HepG2 (cell line): ENCODE measurements around the gene MBD3L2. TPM values are rescaled to one million over a fixed set of nuclear protein-coding genes. Genes with fewer than 3 reads are reported as not detected.

Experiments
- ATAC-seq: fragments of 200-7000 bp; cut with Tn5 transposase; 3 replicates; pipeline ENCODE4 v1.9.1; 2020; ENCODE audit warnings: mild to moderate bottlenecking, moderate library complexity
- BruUV-seq: library from RNA; stranded (reverse); fragments of 400-500 nt; replicated peaks from 2 replicates; lab custom pipeline; 2021; lab: Mats Ljungman, UMichigan
- CTCF ChIA-PET: fragments of 300-600 bp; formaldehyde crosslinking; extraction: SDS; loops from one replicate; lab custom pipeline; 2021; ENCODE audit warnings: low total read pairs, inconsistent platforms, low intra/inter-chr PET ratio; lab: Yijun Ruan, JAX
- POLR2A ChIA-PET: fragments of 350-600 bp; sonication (Branson Sonifier 250); formaldehyde crosslinking; loops from one replicate; lab custom pipeline; 2020; ENCODE audit warnings: antibody characterized with exemption, inconsistent platforms; lab: Yijun Ruan, JAX
- DNase-seq: peaks from one replicate; pipeline ENCODE4 v3.0.0-alpha.2; 2015; ENCODE audit warnings: low spot score
- FAIRE-seq: peaks from 3 replicates; lab custom pipeline; 2011; peaks lifted over from hg19 to GRCh38; lab: Jason Lieb, UNC
- H2AFZ ChIP-seq: one replicate; pipeline ENCODE4 v1.6.1; 2011; ENCODE audit warnings: low read length, inconsistent platforms
- H3K27ac ChIP-seq: fragments of 300-600 bp; 3 replicates; pipeline ENCODE4 v1.8.0; 2011; ENCODE audit warnings: mixed run types, mild to moderate bottlenecking, mixed read lengths, low read length, inconsistent platforms; ENCODE audit not compliant: insufficient read depth; ENCODE audit errors: extremely low read length
- H3K27me3 ChIP-seq, 2 experiments: fragments of 200-600 bp in 1 of 2; 2 replicates in 1 of 2; 3 replicates in 1 of 2; pipeline versions ENCODE4 v1.6.0 to v1.8.0; 2011; ENCODE audit warnings: low read length in 2 of 2, mild to moderate bottlenecking in 2 of 2, moderate library complexity in 2 of 2, inconsistent platforms in 1 of 2; ENCODE audit not compliant: insufficient read depth in 2 of 2, control insufficient read depth in 1 of 2
- H3K36me3 ChIP-seq, 2 experiments: fragments of 200-600 bp in 1 of 2; replicated peaks in 1 of 2; 2 replicates in 1 of 2; 3 replicates in 1 of 2; pipeline versions ENCODE4 v1.5.1 to v1.8.0; 2011; ENCODE audit warnings: low read length in 2 of 2, inconsistent platforms in 1 of 2; ENCODE audit not compliant: insufficient read depth in 2 of 2, control insufficient read depth in 1 of 2
- H3K4me1 ChIP-seq: 2 replicates; pipeline ENCODE4 v1.5.1; 2012; ENCODE audit warnings: low read length, inconsistent platforms; ENCODE audit not compliant: insufficient read depth
- H3K4me2 ChIP-seq: 2 replicates; pipeline ENCODE4 v1.6.0; 2011; ENCODE audit warnings: low read depth, low read length, inconsistent platforms
- H3K4me3 ChIP-seq, 3 experiments: fragments of 200-600 bp in 1 of 3; sonication (generic), shearing (Covaris generic) in 1 of 3; replicated peaks in 1 of 3; 2 replicates each; pipeline ENCODE4 v1.5.1; 2011 to 2016; ENCODE audit warnings: low read length in 3 of 3, inconsistent platforms in 2 of 3, low read depth in 2 of 3, mild to moderate bottlenecking in 2 of 3, control low read depth in 1 of 3, mixed read lengths in 1 of 3; ENCODE audit not compliant: insufficient read depth in 1 of 3
- H3K79me2 ChIP-seq: one replicate; pipeline ENCODE4 v1.6.1; 2011; ENCODE audit warnings: low read length, inconsistent platforms; ENCODE audit not compliant: insufficient read depth
- H3K9ac ChIP-seq: 2 replicates; pipeline ENCODE4 v1.6.0; 2011; ENCODE audit warnings: mild to moderate bottlenecking, low read depth, low read length, inconsistent platforms; ENCODE audit not compliant: insufficient read depth
- H3K9me3 ChIP-seq: 2 replicates; pipeline ENCODE4 v1.5.1; 2012; ENCODE audit warnings: mild to moderate bottlenecking, low read length
- H4K20me1 ChIP-seq: 2 replicates; pipeline ENCODE4 v1.6.0; 2011; ENCODE audit warnings: inconsistent platforms, mild to moderate bottlenecking, low read length, moderate library complexity; ENCODE audit not compliant: insufficient read depth
- DMTF1 ChIP-seq: sonication (generic); formaldehyde crosslinking; IDR thresholded peaks from 2 replicates; pipeline ENCODE4 v1.4.0; 2020; ENCODE audit warnings: mild to moderate bottlenecking, missing genetic modification reagents
- EHMT2 ChIP-seq: fragments of 200-600 bp; sonication (generic); IDR thresholded peaks from 2 replicates; pipeline ENCODE4 v1.7.0; 2017; ENCODE audit warnings: antibody characterized with exemption, low read depth, low read length, borderline replicate concordance
- FOXM1 ChIP-seq: sonication (generic); formaldehyde crosslinking; IDR thresholded peaks from 2 replicates; pipeline ENCODE4 v1.5.0; 2020; ENCODE audit warnings: missing genetic modification reagents
- FOXO1 ChIP-seq: sonication (generic); formaldehyde crosslinking; IDR thresholded peaks from 2 replicates; pipeline ENCODE4 v1.4.0; 2020; ENCODE audit warnings: missing genetic modification reagents
- GTF3A ChIP-seq: sonication (generic); formaldehyde crosslinking; conservative IDR thresholded peaks from 2 replicates; pipeline ENCODE4 v1.4.0; 2020; ENCODE audit warnings: mild to moderate bottlenecking, missing genetic modification reagents
- HIVEP1 ChIP-seq: sonication (generic); formaldehyde crosslinking; IDR thresholded peaks from 2 replicates; pipeline ENCODE4 v1.4.0; 2020; ENCODE audit warnings: mild to moderate bottlenecking, missing genetic modification reagents
- JUND ChIP-seq: sonication (generic); formaldehyde crosslinking; IDR thresholded peaks from 2 replicates; pipeline ENCODE4 v1.8.0; 2022; ENCODE audit warnings: mild to moderate bottlenecking, missing genetic modification reagents
- MIER2 ChIP-seq: IDR thresholded peaks from 2 replicates; pipeline ENCODE4 v1.6.1; 2016; ENCODE audit warnings: missing biosample characterization, missing genetic modification reagents
- PHF8 ChIP-seq: sonication (generic); formaldehyde crosslinking; IDR thresholded peaks from 2 replicates; pipeline ENCODE4 v1.5.0; 2020; ENCODE audit warnings: missing genetic modification reagents
- SMAD1 ChIP-seq: sonication (generic); formaldehyde crosslinking; IDR thresholded peaks from 2 replicates; pipeline ENCODE4 v1.4.0; 2020; ENCODE audit warnings: missing genetic modification reagents, low read depth, mild to moderate bottlenecking, borderline replicate concordance
- SMC3 ChIP-seq: IDR thresholded peaks from 2 replicates; pipeline ENCODE4 v1.6.1; 2011; ENCODE audit warnings: low read length, improper control_type of control experiment
- STAG1 ChIP-seq: sonication (generic); formaldehyde crosslinking; IDR thresholded peaks from 2 replicates; pipeline ENCODE4 v1.4.0; 2020; ENCODE audit warnings: missing genetic modification reagents
- XBP1 ChIP-seq: sonication (generic); formaldehyde crosslinking; IDR thresholded peaks from 2 replicates; pipeline ENCODE4 v1.5.0; 2020; ENCODE audit warnings: missing genetic modification reagents
- ZFP82 ChIP-seq: sonication (generic); formaldehyde crosslinking; IDR thresholded peaks from 2 replicates; pipeline ENCODE4 v1.5.1; 2020; ENCODE audit warnings: mild to moderate bottlenecking, missing genetic modification reagents, borderline replicate concordance
- ZNF251 ChIP-seq: sonication (generic); formaldehyde crosslinking; IDR thresholded peaks from 2 replicates; pipeline ENCODE4 v1.9.0; 2021; ENCODE audit warnings: mild to moderate bottlenecking, missing genetic modification reagents
- ZNF333 ChIP-seq: sonication (generic); formaldehyde crosslinking; IDR thresholded peaks from 2 replicates; pipeline ENCODE4 v1.4.0; 2020; ENCODE audit warnings: mild to moderate bottlenecking, missing genetic modification reagents, borderline replicate concordance
- ZNF749 ChIP-seq: sonication (generic); formaldehyde crosslinking; IDR thresholded peaks from 2 replicates; pipeline ENCODE4 v1.8.0; 2022; ENCODE audit warnings: mild to moderate bottlenecking, missing genetic modification reagents, moderate library complexity, borderline replicate concordance
- ZNF883 ChIP-seq: sonication (generic); formaldehyde crosslinking; IDR thresholded peaks from 2 replicates; pipeline ENCODE4 v1.5.1; 2020; ENCODE audit warnings: mild to moderate bottlenecking, missing genetic modification reagents; ENCODE audit errors: not compliant biosample characterization
- WGBS: methylation state at CpG from one replicate; pipeline ENCODE4 v1.1.6; 2017; ENCODE audit warnings: low lambda C conversion rate; 5-methylcytosine and 5-hydroxymethylcytosine counted together
- in situ Hi-C: cut with HindIII; loops from 2 replicates; pipeline ENCODE4 v1.10.0; 2017; ENCODE audit warnings: low pct_unique_long_range_greater_than_20kb; ENCODE audit not compliant: extremely low pct_ligation_motif_present
- intact Hi-C: fragments of 100-400 bp; cut with micrococcal nuclease; formaldehyde crosslinking; loops from one replicate; pipeline ENCODE4 v1.10.0; 2022; ENCODE audit not compliant: unreplicated experiment
- polyA plus RNA-seq, 8 experiments: library from polyadenylated mRNA; depleted of rRNA in 3 of 8; stranded (reverse) in 7 of 8; unstranded in 1 of 8; fragments of >200 nt; fragmentation: Illumina TruSeq in 4 of 8; extraction: Trizol in 4 of 8; gene quantifications; 2 replicates each; pipeline versions ENCODE4 v1.2.1 to v1.2.3, GENCODE V29; 2011 to 2016; ENCODE audit warnings: low read depth in 4 of 8, missing spikeins in 1 of 8, mixed read lengths in 1 of 8; ENCODE audit not compliant: insufficient read depth in 1 of 8
- total RNA-seq, 5 experiments: library from RNA; depleted of rRNA; stranded (reverse); fragments of >200 nt; fragmentation: Illumina TruSeq; extraction: Trizol; gene quantifications; 2 replicates each; pipeline ENCODE4 v1.2.3, GENCODE V29; 2016; ENCODE audit warnings: low read depth in 1 of 5
- TF ChIP-seq, protein P1 (sequence below): sonication (generic); formaldehyde crosslinking; IDR thresholded peaks from 2 replicates; pipeline ENCODE4 v1.4.0; 2020; ENCODE audit warnings: missing genetic modification reagents, borderline replicate concordance
- TF ChIP-seq, protein P2 (sequence below): sonication (generic); formaldehyde crosslinking; IDR thresholded peaks from 2 replicates; pipeline ENCODE4 v1.5.0; 2020; ENCODE audit warnings: mild to moderate bottlenecking, missing genetic modification reagents, moderate library complexity

MBD3L2 gene
- total and polyA plus RNA-seq, 2 of the 13 experiments (the other 11 are each of a cell fraction or from before 2014, with no cell fraction given) = not detected

DNA sequence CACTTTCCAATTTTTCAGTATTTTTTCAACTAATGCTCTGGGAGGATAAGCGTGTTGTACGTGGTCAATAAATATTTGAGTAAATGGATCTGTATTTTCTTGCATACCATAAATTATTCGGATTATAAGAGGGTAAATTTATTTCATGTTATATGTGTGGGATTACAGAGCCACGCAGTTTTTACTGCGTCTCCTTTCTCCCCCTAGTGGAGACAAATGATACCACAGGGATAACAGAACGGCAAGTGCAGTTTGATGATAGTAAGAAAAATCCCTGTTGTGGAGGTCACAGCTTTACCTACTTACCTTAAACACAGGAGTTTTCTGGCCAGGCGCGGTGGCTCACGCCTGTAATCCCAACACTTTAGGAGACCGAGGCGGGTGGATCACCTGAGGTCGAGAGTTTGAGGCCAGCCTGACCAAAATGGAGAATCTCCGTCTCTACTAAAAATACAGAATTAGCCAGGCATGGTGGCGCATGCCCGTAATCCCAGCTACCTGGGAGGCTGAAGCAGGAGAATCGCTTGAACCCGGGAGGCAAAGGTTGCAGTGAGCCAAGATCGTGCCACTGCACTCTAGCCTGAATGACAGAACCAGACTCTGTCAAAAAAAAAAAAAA, 44.7 kb upstream of the MBD3L2 start:
- H3K4me1 ChIP-seq = no peaks in the 10 kb centered on the region
- FAIRE-seq (peak; percentile 62), ATAC-seq (peak; percentile 44; the same call in 2 of the 3 replicates), DNase-seq (peak; percentile 49)
- H3K9me3 ChIP-seq = no peaks in the 10 kb centered on the region
- intact Hi-C loops = no loop called here
- POLR2A ChIA-PET = no interaction called here
- no peak overlapping the region for H3K27ac ChIP-seq
- in situ Hi-C loops = no loop called here
- H3K79me2 ChIP-seq = no peaks in the 10 kb centered on the region
- no peak overlapping the region for H3K4me3 ChIP-seq
- 21% methylated on average over 13 of the region's 18 CpGs for WGBS
- H3K36me3 ChIP-seq = no peaks in the 10 kb centered on the region
- H2AFZ ChIP-seq = no peak overlapping the region
- no peak overlapping the region for H3K9ac ChIP-seq
- no peaks in the 10 kb centered on the region for H4K20me1 ChIP-seq
- no peaks in the 10 kb centered on the region; a peak in 1 of 5 replicates for H3K27me3 ChIP-seq
- H3K4me2 ChIP-seq = no peak overlapping the region
- CTCF ChIA-PET = no interaction called here
- BruUV-seq = no TSS peak
- TF ChIP-seq, protein P1, sequence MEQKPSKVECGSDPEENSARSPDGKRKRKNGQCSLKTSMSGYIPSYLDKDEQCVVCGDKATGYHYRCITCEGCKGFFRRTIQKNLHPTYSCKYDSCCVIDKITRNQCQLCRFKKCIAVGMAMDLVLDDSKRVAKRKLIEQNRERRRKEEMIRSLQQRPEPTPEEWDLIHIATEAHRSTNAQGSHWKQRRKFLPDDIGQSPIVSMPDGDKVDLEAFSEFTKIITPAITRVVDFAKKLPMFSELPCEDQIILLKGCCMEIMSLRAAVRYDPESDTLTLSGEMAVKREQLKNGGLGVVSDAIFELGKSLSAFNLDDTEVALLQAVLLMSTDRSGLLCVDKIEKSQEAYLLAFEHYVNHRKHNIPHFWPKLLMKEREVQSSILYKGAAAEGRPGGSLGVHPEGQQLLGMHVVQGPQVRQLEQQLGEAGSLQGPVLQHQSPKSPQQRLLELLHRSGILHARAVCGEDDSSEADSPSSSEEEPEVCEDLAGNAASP = no peak
- TF ChIP-seq STAG1 (CRISPR knock-in tag) (peak; percentile 56), JUND (no peak), ZFP82 (no peak), ZNF333 (CRISPR knock-in tag) (no peak), EHMT2 (no peak), SMC3 (peak; percentile 25; the same call in 1 of the 2 replicates), ZNF251 (CRISPR knock-in tag) (no peak), GTF3A (CRISPR knock-in tag) (no peak), DMTF1 (CRISPR knock-in tag) (no peak), XBP1 (CRISPR knock-in tag) (no peak), MIER2 (no peak), HIVEP1 (CRISPR knock-in tag) (no peak), SMAD1 (no peak), FOXM1 (CRISPR knock-in tag) (no peak), ZNF749 (no peak), FOXO1 (CRISPR knock-in tag) (no peak), ZNF883 (CRISPR knock-in tag) (no peak), PHF8 (CRISPR knock-in tag) (no peak)
- TF ChIP-seq, protein P2, sequence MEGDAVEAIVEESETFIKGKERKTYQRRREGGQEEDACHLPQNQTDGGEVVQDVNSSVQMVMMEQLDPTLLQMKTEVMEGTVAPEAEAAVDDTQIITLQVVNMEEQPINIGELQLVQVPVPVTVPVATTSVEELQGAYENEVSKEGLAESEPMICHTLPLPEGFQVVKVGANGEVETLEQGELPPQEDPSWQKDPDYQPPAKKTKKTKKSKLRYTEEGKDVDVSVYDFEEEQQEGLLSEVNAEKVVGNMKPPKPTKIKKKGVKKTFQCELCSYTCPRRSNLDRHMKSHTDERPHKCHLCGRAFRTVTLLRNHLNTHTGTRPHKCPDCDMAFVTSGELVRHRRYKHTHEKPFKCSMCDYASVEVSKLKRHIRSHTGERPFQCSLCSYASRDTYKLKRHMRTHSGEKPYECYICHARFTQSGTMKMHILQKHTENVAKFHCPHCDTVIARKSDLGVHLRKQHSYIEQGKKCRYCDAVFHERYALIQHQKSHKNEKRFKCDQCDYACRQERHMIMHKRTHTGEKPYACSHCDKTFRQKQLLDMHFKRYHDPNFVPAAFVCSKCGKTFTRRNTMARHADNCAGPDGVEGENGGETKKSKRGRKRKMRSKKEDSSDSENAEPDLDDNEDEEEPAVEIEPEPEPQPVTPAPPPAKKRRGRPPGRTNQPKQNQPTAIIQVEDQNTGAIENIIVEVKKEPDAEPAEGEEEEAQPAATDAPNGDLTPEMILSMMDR (CRISPR knock-in tag) = peak; percentile 71
